Right renal cortex interstitium (tissue), 3 donors: ENCODE data around the gene MSRB3. TPM values are rescaled to one million over a fixed set of nuclear protein-coding genes. Genes with fewer than 3 reads are reported as not detected.

Experiments used
- DNase-seq, 3 donors: peaks; one replicate each; pipeline ENCODE4 v3.0.0-alpha.2; 2013; ENCODE audit warnings: low read depth in 3 of 3, low spot score in 2 of 3
- polyA plus RNA-seq, 3 donors: library from polyadenylated mRNA; unstranded; fragments of 120-200 nt; gene quantifications; one replicate each; pipeline ENCODE4 v1.2.1, GENCODE V29; 2013; ENCODE audit not compliant: insufficient read length in 3 of 3

The MSRB3 gene
- polyA plus RNA-seq, 3 donors: 21.7 to 23.7 (median 22.4) TPM

GRCh38 chr12:65492998-65493912 lies 214.8 kb downstream of the MSRB3 start:
- no peak for DNase-seq

GRCh38 chr12:65493913-65494245 lies 215.4 kb downstream of the MSRB3 start:
- DNase-seq: no peak

- DNase-seq: peak in 2 of 3 donors; percentile 37 to 67
Observed at GRCh38 chr12:65494537-65494936, 216.1 kb downstream of the MSRB3 start.

- no peak for DNase-seq
Observed at GRCh38 chr12:65495233-65495632, 216.8 kb downstream of the MSRB3 start.

- no peak for DNase-seq
Observed at GRCh38 chr12:65496617-65497016, 218.1 kb downstream of the MSRB3 start.

GRCh38 chr12:65497660-65498059 lies 219.2 kb downstream of the MSRB3 start:
- no peak for DNase-seq

- DNase-seq: no peak
Observed at GRCh38 chr12:65499167-65499566, 220.7 kb downstream of the MSRB3 start.

- DNase-seq: no peak
Observed at GRCh38 chr12:65500091-65500900, 221.8 kb downstream of the MSRB3 start.

- no peak for DNase-seq
Observed at GRCh38 chr12:65501093-65501621, 222.7 kb downstream of the MSRB3 start.

GRCh38 chr12:65501935-65502334 lies 223.5 kb downstream of the MSRB3 start:
- DNase-seq: no peak

- DNase-seq: no peak
Observed at GRCh38 chr12:65504417-65504816, 225.9 kb downstream of the MSRB3 start.

GRCh38 chr12:65505386-65506121 lies 227.1 kb downstream of the MSRB3 start:
- DNase-seq: no peak

- DNase-seq: no peak
Observed at GRCh38 chr12:65508276-65509035, 230.0 kb downstream of the MSRB3 start.

GRCh38 chr12:65510007-65510406 lies 231.5 kb downstream of the MSRB3 start:
- no peak for DNase-seq

- peak in 1 of 3 donors; percentile 73 for DNase-seq
Observed at GRCh38 chr12:65510584-65511050, 232.1 kb downstream of the MSRB3 start.

- no peak for DNase-seq
Observed at GRCh38 chr12:65511134-65511834, 232.8 kb downstream of the MSRB3 start.

GRCh38 chr12:65511912-65512311 lies 233.4 kb downstream of the MSRB3 start:
- no peak for DNase-seq
